WERI-Rb-1 (cell line): ENCODE measurements around the gene SPATA33.
"Not testable (repeated sequence)": the region's sequence is repeated elsewhere in the genome, so short reads cannot be mapped to it uniquely, and the experiment has no call there.

Source experiments
- DNase-seq: peaks from one replicate; pipeline ENCODE4 v3.0.0-alpha.2; 2020
- H3K27ac ChIP-seq: fragments of 250-450 bp; sonication (Bioruptor Pico); 2 replicates; pipeline ENCODE4 v1.5.1; 2020; ENCODE audit warnings: mild to moderate bottlenecking, moderate library complexity
- H3K27me3 ChIP-seq: fragments of 250-450 bp; sonication (Bioruptor Pico); 2 replicates; pipeline ENCODE4 v1.5.1; 2021; ENCODE audit warnings: mild to moderate bottlenecking, low read depth, moderate library complexity; ENCODE audit not compliant: insufficient read depth, severe bottlenecking
- H3K36me3 ChIP-seq: fragments of 250-450 bp; sonication (Bioruptor Pico); 2 replicates; pipeline ENCODE4 v1.5.1; 2020; ENCODE audit warnings: mild to moderate bottlenecking, moderate library complexity
- H3K4me3 ChIP-seq: 2 replicates; pipeline ENCODE4 v1.5.1; 2011; ENCODE audit warnings: low read depth, mild to moderate bottlenecking, control low read depth, low read length
- H3K9me3 ChIP-seq: fragments of 250-450 bp; sonication (Bioruptor Pico); 2 replicates; pipeline ENCODE4 v1.5.1; 2021; ENCODE audit warnings: mild to moderate bottlenecking, moderate library complexity; ENCODE audit not compliant: severe bottlenecking
- CTCF ChIP-seq: IDR thresholded peaks from 2 replicates; pipeline ENCODE4 v1.5.1; 2011; ENCODE audit warnings: low read depth, mild to moderate bottlenecking, control low read depth, inconsistent platforms, low read length

The SPATA33 gene

GRCh38 chr16:89623511-89624261, 34.0 kb upstream of the SPATA33 start:
- DNase-seq: no peak
- Histone ChIP-seq H3K9me3 (no peaks in the 10 kb centered on the region), H3K4me3 (no peak overlapping the region), H3K27me3 (no peaks in the 10 kb centered on the region), H3K36me3 (no peaks in the 10 kb centered on the region), H3K27ac (no peak overlapping the region)
- TF ChIP-seq CTCF: no peak

- Histone ChIP-seq H3K36me3 (no peaks in the 10 kb centered on the region), H3K27ac (no peak overlapping the region), H3K27me3 (no peaks in the 10 kb centered on the region), H3K4me3 (no peak overlapping the region), H3K9me3 (no peaks in the 10 kb centered on the region)
- no peak for TF ChIP-seq CTCF
- no peak for DNase-seq
Observed at GRCh38 chr16:89624777-89625761, 32.6 kb upstream of the SPATA33 start.

- TF ChIP-seq CTCF: no peak
- H3K9me3 ChIP-seq: no peaks in the 10 kb centered on the region
- no peaks in the 10 kb centered on the region for H3K36me3 ChIP-seq
- H3K27ac ChIP-seq: no peak overlapping the region
- no peak for DNase-seq
- H3K4me3 ChIP-seq: no peak overlapping the region
- no peaks in the 10 kb centered on the region for H3K27me3 ChIP-seq
Observed at GRCh38 chr16:89629827-89630610, 27.6 kb upstream of the SPATA33 start.

- DNase-seq: no peak
- H3K9me3 ChIP-seq: no peaks in the 10 kb centered on the region
- no peak for TF ChIP-seq CTCF
- no peaks in the 10 kb centered on the region for H3K27me3 ChIP-seq
- H3K4me3 ChIP-seq: no peak overlapping the region
- H3K27ac ChIP-seq: no peak overlapping the region
- no peaks in the 10 kb centered on the region for H3K36me3 ChIP-seq
Observed at GRCh38 chr16:89633064-89633631, 24.5 kb upstream of the SPATA33 start.

- not testable (repeated sequence) for H3K27me3 ChIP-seq, H3K4me3 ChIP-seq, H3K27ac ChIP-seq, H3K36me3 ChIP-seq, DNase-seq, H3K9me3 ChIP-seq
Observed at GRCh38 chr16:89634463-89635385, 22.9 kb upstream of the SPATA33 start.
